Ureter (tissue), 1 donor: ENCODE data around the gene ADGRG7. TPM values are rescaled to one million over a fixed set of nuclear protein-coding genes. Genes with fewer than 3 reads are reported as not detected.

Experiments
- DNase-seq: peaks from one replicate; pipeline ENCODE4 v3.0.0-alpha.2; 2020; ENCODE audit warnings: low spot score
- total RNA-seq: library from RNA; stranded (reverse); gene quantifications from one replicate; pipeline ENCODE4 v1.2.4, GENCODE V29; 2023
- donor health status: DM: yes; HTN: yes; CAD: no.

Gene ADGRG7
- total RNA-seq, 1 donor from 2014 or later, result 0.78 TPM

DNA sequence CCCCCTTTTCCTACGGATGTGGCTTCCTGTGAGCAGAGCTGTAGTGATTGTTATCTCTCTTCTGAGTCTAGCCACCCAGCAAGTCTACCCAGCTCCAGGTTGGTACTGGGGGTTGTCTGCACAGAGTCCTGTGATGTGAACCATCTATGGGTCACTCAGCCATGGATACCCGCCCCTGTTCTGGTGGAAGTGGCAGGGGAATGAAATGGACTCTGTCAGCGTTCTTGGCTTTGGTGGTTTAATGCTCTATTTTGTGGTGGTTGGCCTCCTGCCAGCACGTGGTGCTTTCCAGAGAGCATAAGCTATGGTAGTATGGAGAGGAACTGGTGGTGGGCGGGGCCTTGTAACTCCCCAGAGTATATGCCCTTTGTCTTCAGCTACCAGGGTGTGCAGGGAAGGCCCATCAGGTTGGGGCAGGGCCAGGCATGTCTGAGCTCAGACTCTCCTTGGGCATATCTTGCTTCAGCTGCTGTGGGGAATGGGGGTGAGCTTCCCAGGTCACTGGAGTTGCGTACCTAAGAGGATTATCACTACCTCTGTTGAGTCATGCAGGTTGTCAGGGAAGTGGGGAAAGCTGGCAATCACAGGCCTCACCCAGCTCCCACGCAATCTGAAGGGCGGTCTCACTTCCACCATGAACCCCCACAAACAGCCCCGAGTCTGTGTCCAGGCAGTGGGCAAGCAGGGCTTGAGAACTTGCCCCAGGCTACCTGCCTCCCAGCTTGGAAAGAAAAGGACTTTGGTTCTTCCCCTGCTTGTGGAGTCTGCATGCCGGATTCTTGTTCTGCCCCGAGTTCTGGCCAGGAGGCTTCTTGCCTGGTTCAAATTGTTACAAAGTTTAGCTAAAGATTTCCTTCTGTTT is 9.0 kb upstream of the ADGRG7 start:
- no peak for DNase-seq

- no peak for DNase-seq
Observed at GRCh38 chr3:100602506-100603444, 6.6 kb upstream of the ADGRG7 start.

GRCh38 chr3:100603469-100603868 is 5.9 kb upstream of the ADGRG7 start:
- no peak for DNase-seq

DNA sequence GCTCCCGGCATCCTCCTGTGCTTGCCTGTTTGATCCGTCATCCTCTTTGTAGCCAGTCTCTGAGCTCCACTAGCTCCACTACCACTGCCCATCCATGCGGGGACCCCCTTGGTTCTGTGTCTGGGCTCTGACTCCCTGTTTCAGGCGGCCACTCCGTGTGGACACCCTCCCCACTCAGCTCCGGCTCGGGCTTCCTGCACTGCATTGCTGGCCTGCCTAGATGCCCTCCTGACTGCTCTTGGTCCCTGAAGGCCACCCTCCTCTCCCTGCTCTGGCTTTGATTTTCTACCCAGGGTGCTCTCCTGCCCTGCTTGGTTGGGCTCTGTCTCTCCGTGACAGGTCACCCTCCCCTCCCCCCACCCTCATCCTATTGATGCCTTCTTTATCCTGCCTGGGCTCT is 4.0 kb upstream of the ADGRG7 start:
- no peak for DNase-seq

- no peak for DNase-seq
Observed at GRCh38 chr3:100606894-100607512, 2.4 kb upstream of the ADGRG7 start.

DNA sequence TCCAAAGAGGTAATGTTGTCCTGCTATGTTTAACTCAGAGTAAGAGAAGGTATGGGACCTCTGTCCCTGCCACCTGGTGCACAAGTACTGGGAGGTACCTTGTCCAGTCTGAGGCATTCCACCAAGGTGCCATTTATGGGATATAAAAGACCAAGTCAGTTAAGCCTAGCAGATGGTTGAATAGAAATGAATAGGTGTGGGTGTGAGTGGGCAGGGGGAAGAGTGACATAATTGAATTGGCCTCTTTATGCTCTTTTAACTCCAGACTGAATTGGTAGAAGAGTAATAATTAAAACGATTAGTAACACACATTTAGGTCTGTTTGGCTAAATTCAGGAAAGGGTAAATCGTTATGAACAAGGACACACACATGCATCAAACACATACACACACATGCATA is 562 bp downstream of the ADGRG7 start:
- no peak for DNase-seq

DNA sequence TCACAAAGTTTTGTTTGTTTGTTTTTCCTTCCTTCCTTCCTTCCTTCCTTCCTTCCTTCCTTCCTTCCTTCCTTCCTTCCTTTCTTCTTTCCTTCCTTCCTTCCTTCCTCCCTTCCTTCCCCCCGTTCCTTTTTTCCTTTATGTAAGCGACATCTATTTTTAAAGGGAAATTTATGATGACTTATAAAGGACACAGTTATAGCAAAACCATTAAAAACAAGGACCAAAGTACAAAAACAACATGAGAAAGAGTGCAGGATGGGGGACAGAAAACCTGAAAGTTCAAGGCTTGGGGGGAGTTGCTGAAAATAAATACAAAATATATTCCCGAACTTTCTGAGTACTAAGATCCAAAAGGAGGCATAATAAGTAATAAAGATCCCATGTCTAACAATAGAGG is 1.8 kb downstream of the ADGRG7 start:
- no peak for DNase-seq

DNA sequence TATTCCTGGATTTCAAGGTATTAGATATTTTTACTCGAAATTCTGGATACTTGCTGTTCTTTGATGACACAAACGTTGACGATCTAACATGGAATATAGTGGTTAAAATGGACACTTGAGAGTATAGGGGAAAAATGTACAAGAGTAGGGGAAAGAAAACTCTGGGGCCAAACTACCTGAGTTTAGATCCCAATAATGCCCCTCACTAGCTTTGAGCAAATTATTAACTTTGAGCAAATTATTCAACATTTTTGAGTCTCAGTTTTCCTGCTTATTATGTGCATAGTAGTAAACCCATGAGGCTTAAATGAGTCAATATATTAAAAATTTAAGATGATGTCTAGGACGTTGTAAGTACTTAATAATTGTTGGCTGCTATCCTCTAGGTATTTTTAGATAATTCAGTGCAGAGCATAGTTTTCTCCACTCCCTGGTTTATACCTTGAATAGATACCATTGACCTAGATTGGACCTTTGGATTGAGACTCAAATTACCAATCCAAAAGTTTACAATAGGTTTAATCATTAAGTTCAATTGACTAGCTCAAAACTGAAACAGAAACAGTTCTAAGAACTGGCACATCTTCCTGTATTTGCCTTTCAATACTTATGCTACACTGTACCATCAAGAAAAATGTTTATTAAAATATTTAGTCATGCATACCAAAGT is 4.5 kb downstream of the ADGRG7 start:
- no peak for DNase-seq

DNA sequence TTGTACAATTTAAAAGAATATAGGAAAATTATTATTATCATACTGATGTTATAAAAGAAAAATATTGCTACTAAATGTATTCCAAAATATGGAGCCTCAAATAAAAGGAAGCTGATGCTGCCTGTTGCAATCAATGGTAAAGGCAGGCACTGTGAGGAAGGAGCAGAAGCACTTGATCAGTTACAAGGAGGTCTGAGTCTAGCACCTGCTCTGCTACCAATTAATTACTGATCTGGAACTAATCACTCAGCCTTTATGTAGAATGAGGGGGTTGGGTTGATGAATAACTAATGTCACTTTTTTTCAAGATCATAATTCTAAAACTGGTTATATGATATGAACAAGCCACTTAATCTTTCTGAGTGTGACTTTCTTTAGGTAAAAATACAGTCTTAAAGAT is 5.5 kb downstream of the ADGRG7 start:
- no peak for DNase-seq

DNA sequence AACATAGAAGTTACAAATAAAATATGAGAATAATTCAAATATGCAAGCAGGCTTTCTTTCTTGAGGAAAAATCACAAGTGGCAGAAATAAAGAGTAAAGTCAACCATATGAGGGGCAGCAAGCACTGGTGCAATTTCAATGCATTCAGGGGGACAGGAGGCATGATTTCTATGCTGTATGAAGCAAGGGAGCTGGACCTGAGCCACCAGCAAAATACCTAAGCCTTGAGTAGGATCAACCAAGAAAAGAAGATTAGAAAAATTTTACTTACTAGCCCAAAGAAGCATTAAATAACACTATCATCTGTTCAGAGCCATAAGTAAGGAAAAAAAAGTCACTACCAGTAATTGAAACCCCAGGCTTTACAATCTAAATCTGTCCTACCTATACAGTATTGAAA is 6.3 kb downstream of the ADGRG7 start:
- DNase-seq, result no peak

DNA sequence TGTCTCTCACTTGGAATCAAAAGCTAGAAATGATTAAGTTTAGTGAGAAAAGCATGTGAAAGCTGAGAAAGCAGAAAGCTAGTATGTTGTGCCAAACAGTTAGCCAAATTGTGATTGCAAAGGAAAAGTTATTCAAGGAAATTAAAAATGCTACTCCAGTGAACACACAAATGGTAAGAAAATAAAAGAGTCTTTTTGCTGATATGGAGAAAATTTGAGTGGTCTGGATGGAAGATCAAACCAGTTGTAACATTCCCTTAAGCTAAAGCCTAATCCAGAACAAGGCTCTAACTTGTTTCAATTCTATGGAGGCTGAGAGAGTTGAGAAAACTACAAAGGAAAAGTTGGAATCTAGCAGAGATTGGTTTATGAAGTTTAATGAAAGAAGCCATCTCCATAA is 11.8 kb downstream of the ADGRG7 start:
- DNase-seq, result no peak

- DNase-seq, result no peak
Observed at GRCh38 chr3:100627491-100627890, 18.1 kb downstream of the ADGRG7 start.

DNA sequence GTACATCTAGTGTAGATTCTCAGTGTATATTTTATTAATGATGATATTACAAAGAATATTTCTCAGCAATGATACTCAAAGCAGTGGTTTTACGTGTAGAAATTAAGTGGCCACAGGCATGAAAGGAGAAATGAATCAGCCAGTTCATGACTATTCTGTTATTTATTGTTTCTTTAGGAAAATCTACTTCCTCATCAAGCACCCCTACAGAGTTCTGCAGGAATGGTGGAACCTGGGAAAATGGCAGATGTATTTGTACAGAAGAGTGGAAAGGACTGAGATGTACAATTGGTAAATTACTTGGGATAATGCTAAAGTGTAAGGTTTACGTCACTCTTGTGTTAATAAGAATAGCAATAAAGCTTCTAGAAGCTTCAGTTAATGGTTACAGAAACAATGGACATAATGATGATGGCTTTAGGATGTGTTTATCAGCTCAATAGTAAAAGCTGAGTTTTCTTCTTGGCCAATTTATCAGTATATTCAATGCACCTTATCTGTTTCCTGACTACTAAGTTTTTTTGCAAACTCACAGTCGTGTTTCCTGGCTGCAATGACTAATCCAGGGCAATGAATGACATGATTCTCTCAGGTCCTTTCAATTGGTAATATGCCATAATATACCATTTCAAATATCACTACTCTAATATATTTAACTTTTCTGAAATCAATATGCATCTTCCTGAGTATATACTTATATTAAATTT is 20.2 kb downstream of the ADGRG7 start:
- no peak for DNase-seq

DNA sequence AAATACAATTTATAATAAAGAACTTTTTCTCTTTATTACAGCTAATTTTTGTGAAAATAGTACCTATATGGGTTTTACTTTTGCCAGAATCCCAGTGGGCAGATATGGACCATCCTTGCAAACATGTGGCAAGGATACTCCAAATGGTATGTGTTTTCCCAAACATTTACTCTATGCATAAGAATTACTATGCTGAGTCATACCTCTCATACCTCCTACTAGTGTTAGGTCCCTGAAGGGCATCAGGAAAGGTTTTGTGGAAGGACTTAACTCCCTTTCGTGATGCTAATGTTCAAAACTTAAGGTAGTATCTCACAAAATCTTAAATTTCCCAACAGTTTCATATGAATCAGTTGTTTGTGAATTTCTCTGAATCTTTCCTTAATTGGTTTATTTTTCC is 21.3 kb downstream of the ADGRG7 start:
- no peak for DNase-seq

DNA sequence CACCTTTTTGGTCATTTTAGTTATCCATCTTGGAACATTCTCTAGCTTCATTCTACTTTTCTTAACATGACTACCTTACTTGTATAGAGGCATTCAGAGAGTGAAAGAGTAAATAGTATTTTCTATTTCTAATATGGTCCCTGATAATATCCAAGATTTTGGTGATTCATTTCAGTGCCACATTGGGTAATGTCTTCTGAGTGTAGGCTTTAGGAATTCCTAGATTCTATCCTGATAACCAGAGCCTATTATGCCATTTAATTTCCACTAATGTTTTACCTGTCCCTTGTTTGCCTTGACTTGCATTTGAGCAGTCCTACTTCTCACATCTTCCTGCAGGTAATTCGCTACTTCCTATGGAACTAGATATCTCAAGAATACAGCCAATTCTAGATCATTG is 21.8 kb downstream of the ADGRG7 start:
- no peak for DNase-seq

GRCh38 chr3:100634493-100635272 is 25.3 kb downstream of the ADGRG7 start:
- DNase-seq, result no peak

DNA sequence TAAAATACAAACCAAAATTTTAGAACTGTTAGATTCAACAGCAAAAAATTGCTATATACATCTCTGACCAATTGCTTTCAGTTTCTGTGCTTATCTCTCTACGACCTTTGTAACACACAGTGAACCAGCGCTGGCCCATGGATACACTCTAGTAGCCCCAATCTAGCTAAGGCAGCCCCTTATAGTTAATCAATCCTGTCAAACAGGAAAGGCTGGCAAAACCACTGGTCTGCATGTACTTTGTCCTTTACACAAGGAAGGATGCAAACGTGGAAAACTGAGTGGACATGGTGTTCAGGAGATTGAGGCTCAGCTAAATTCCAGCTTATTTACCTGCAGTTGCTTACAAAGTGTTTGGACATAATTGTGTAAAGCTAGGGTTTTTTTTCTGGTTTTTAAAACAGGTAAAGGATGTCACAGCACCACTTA is 25.9 kb downstream of the ADGRG7 start:
- DNase-seq, result no peak

DNA sequence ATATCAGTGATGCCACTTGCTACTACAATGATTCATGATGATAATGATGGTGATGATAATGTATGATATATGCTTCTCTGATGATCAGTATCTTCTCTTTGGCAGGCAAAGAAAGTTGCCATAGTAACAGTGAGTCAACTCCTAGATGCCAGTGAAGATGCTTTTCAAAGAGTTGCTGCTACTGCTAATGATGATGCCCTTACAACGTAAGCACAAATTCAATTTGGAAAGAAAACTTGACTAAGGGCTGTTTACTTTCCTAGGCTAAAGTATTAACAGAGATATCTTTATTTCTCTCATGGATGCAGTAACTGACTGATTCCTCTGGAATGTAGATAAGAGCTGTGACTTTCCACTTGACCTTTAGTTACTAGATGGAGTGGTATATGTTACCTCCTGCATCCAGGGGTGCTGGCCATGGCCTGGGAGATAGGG is 27.8 kb downstream of the ADGRG7 start:
- DNase-seq, result no peak

- no peak for DNase-seq
Observed at GRCh38 chr3:100640633-100641032, 31.2 kb downstream of the ADGRG7 start.

- no peak for DNase-seq
Observed at GRCh38 chr3:100641471-100642032, 32.2 kb downstream of the ADGRG7 start.
